ENCODE results near the gene RNF6.

DNA sequence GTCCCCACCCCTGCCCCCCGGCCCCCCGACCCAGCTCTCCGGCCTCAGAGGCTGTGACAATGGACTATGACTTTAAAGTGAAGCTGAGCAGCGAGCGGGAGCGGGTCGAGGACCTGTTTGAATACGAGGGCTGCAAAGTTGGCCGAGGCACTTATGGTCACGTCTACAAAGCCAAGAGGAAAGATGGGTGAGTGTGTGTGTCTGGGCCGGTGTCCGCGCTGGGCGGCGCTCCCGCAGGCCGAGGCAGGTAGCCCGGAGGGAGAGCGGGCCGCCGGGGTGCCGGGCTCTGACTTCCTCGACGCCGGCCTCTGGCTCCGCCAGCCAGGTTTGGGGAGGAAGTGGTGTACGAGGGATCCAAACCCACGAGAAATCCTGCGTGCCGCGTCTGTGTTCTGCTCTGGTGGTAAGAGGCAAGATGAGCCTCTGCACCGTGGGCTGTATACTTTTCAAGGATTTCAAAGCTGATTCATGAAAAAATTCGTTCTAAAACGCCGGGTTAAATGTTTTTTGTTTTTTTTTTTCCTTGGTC lies 32.5 kb upstream of the RNF6 start:
- TF ChIP-seq PPARA (CRISPR knock-in tag; IDR thresholded peaks at IDR 0.05; ENCODE audit: borderline replicate concordance), result no peak
- TF ChIP-seq ARNTL (CRISPR knock-in tag; IDR thresholded peaks at IDR 0.05; ENCODE audit: borderline replicate concordance, low read depth), result no peak
- TF ChIP-seq TCF4 (CRISPR knock-in tag; IDR thresholded peaks at IDR 0.05; ENCODE audit: borderline replicate concordance), result no peak
- no peak for TF ChIP-seq RARB (CRISPR knock-in tag; IDR thresholded peaks at IDR 0.05)
- TF ChIP-seq, protein P1, sequence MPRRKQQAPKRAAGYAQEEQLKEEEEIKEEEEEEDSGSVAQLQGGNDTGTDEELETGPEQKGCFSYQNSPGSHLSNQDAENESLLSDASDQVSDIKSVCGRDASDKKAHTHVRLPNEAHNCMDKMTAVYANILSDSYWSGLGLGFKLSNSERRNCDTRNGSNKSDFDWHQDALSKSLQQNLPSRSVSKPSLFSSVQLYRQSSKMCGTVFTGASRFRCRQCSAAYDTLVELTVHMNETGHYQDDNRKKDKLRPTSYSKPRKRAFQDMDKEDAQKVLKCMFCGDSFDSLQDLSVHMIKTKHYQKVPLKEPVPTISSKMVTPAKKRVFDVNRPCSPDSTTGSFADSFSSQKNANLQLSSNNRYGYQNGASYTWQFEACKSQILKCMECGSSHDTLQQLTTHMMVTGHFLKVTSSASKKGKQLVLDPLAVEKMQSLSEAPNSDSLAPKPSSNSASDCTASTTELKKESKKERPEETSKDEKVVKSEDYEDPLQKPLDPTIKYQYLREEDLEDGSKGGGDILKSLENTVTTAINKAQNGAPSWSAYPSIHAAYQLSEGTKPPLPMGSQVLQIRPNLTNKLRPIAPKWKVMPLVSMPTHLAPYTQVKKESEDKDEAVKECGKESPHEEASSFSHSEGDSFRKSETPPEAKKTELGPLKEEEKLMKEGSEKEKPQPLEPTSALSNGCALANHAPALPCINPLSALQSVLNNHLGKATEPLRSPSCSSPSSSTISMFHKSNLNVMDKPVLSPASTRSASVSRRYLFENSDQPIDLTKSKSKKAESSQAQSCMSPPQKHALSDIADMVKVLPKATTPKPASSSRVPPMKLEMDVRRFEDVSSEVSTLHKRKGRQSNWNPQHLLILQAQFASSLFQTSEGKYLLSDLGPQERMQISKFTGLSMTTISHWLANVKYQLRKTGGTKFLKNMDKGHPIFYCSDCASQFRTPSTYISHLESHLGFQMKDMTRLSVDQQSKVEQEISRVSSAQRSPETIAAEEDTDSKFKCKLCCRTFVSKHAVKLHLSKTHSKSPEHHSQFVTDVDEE (CRISPR knock-in tag; IDR thresholded peaks at IDR 0.05), result no peak
- no peak for TF ChIP-seq ZFP30 (CRISPR knock-in tag; IDR thresholded peaks at IDR 0.05)
- TF ChIP-seq ZFP3 (CRISPR knock-in tag; IDR thresholded peaks at IDR 0.05), result no peak
- TF ChIP-seq ZNF565 (CRISPR knock-in tag; conservative IDR thresholded peaks at IDR 0.05; ENCODE audit: low read depth), result no peak
- TF ChIP-seq, protein P2, sequence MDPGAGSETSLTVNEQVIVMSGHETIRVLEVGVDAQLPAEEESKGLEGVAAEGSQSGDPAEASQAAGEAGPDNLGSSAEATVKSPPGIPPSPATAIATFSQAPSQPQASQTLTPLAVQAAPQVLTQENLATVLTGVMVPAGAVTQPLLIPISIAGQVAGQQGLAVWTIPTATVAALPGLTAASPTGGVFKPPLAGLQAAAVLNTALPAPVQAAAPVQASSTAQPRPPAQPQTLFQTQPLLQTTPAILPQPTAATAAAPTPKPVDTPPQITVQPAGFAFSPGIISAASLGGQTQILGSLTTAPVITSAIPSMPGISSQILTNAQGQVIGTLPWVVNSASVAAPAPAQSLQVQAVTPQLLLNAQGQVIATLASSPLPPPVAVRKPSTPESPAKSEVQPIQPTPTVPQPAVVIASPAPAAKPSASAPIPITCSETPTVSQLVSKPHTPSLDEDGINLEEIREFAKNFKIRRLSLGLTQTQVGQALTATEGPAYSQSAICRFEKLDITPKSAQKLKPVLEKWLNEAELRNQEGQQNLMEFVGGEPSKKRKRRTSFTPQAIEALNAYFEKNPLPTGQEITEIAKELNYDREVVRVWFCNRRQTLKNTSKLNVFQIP (CRISPR knock-in tag; IDR thresholded peaks at IDR 0.05; ENCODE audit: borderline replicate concordance, low read depth), result no peak
- TF ChIP-seq, protein P3, sequence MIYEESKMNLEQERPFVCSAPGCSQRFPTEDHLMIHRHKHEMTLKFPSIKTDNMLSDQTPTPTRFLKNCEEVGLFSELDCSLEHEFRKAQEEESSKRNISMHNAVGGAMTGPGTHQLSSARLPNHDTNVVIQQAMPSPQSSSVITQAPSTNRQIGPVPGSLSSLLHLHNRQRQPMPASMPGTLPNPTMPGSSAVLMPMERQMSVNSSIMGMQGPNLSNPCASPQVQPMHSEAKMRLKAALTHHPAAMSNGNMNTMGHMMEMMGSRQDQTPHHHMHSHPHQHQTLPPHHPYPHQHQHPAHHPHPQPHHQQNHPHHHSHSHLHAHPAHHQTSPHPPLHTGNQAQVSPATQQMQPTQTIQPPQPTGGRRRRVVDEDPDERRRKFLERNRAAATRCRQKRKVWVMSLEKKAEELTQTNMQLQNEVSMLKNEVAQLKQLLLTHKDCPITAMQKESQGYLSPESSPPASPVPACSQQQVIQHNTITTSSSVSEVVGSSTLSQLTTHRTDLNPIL (CRISPR knock-in tag; IDR thresholded peaks at IDR 0.05; ENCODE audit: low read depth), result no peak
- TF ChIP-seq ISL1 (CRISPR knock-in tag; IDR thresholded peaks at IDR 0.05), result no peak
- no peak for TF ChIP-seq BACH2 (CRISPR knock-in tag; IDR thresholded peaks at IDR 0.05; ENCODE audit: borderline replicate concordance)

Measured in SK-N-SH treated with all-trans-retinoic acid at 6 μM for 48 hours (cell line).